HEK293T (cell line): ENCODE measurements around the gene ZNF503.

ENCODE experiments used
- ARNT ChIP-seq: fragments of 450-650 bp; IDR thresholded peaks from 2 replicates; pipeline ENCODE4 v1.6.1; 2017; ENCODE audit warnings: mild to moderate bottlenecking
- ELF4 ChIP-seq: fragments of 450-650 bp; IDR thresholded peaks from 2 replicates; pipeline ENCODE4 v1.6.1; 2017; ENCODE audit warnings: antibody characterized with exemption
- FOXA1 ChIP-seq: fragments of 450-650 bp; IDR thresholded peaks from 2 replicates; pipeline ENCODE4 v1.6.1; 2016; ENCODE audit warnings: mild to moderate bottlenecking
- FOXK2 ChIP-seq: fragments of 450-650 bp; IDR thresholded peaks from 2 replicates; pipeline ENCODE4 v1.6.1; 2016; ENCODE audit warnings: mild to moderate bottlenecking
- FOXM1 ChIP-seq: fragments of 450-650 bp; IDR thresholded peaks from 2 replicates; pipeline ENCODE4 v1.6.1; 2017; ENCODE audit warnings: mild to moderate bottlenecking, borderline replicate concordance
- HDGF ChIP-seq: fragments of 450-650 bp; IDR thresholded peaks from 2 replicates; pipeline ENCODE4 v1.6.1; 2017; ENCODE audit warnings: antibody characterized with exemption, borderline replicate concordance
- NFRKB ChIP-seq: fragments of 450-650 bp; IDR thresholded peaks from 2 replicates; pipeline ENCODE4 v1.6.1; 2016; ENCODE audit warnings: mild to moderate bottlenecking, moderate library complexity
- PKNOX1 ChIP-seq: fragments of 450-650 bp; IDR thresholded peaks from 2 replicates; pipeline ENCODE4 v1.6.1; 2016
- SP1 ChIP-seq: fragments of 450-650 bp; IDR thresholded peaks from 2 replicates; pipeline ENCODE4 v1.6.1; 2017
- SUZ12 ChIP-seq: fragments of 450-650 bp; IDR thresholded peaks from 2 replicates; pipeline ENCODE4 v1.6.1; 2016; ENCODE audit warnings: mild to moderate bottlenecking
- TARDBP ChIP-seq: fragments of 450-650 bp; IDR thresholded peaks from 2 replicates; pipeline ENCODE4 v1.6.1; 2016

- no peak for TF ChIP-seq ELF4
- no peak for TF ChIP-seq FOXM1
- no peak for TF ChIP-seq NFRKB
- no peak for TF ChIP-seq FOXK2
- TF ChIP-seq FOXA1: no peak
- no peak for TF ChIP-seq SUZ12
- no peak for TF ChIP-seq SP1
- no peak for TF ChIP-seq ARNT
- TF ChIP-seq HDGF: no peak
- no peak for TF ChIP-seq PKNOX1
- TF ChIP-seq TARDBP: no peak
Measured at GRCh38 chr10:75430000-75430763, 28.6 kb upstream of the ZNF503 start.
